Duodenal mucosa (tissue), 2 donors: ENCODE results near the gene ANKRD44.

Experiments used
- H3K27ac ChIP-seq: one replicate; pipeline ENCODE4 v1.7.0; 2013; ENCODE audit warnings: low read depth, low read length
- H3K27me3 ChIP-seq, 2 donors: one replicate each; pipeline ENCODE4 v1.7.0; 2013; ENCODE audit warnings: low read length in 2 of 2, control low read depth in 1 of 2; ENCODE audit not compliant: insufficient read depth in 2 of 2, control insufficient read depth in 1 of 2
- H3K36me3 ChIP-seq, 2 donors: one replicate each; pipeline ENCODE4 v1.7.0; 2013; ENCODE audit warnings: low read length in 2 of 2, control low read depth in 1 of 2; ENCODE audit not compliant: insufficient read depth in 2 of 2, control insufficient read depth in 1 of 2
- H3K4me1 ChIP-seq, 2 donors: one replicate each; pipeline ENCODE4 v1.7.0; 2013; ENCODE audit warnings: low read length in 2 of 2, control low read depth in 1 of 2; ENCODE audit not compliant: insufficient read depth in 2 of 2, control insufficient read depth in 1 of 2
- H3K4me3 ChIP-seq, 2 donors: one replicate each; pipeline ENCODE4 v1.7.0; 2013; ENCODE audit warnings: low read length in 2 of 2, low read depth in 1 of 2
- H3K9ac ChIP-seq, 2 donors: one replicate each; pipeline ENCODE4 v1.7.0; 2013; ENCODE audit warnings: low read length in 2 of 2, low read depth in 1 of 2
- H3K9me3 ChIP-seq, 2 donors: one replicate each; pipeline ENCODE4 v1.7.0; 2013; ENCODE audit warnings: low read length in 2 of 2, control low read depth in 1 of 2; ENCODE audit not compliant: control insufficient read depth in 1 of 2

ANKRD44 gene

GRCh38 chr2:197322143-197322542, 11.6 kb upstream of the ANKRD44 start:
- H3K27me3 ChIP-seq = no peaks in the 10 kb centered on the region
- H3K36me3 ChIP-seq = no peaks in the 10 kb centered on the region
- no peaks in the 10 kb centered on the region for H3K9me3 ChIP-seq
- no peak overlapping the region for H3K27ac ChIP-seq
- H3K9ac ChIP-seq = no peak overlapping the region
- no peak overlapping the region for H3K4me3 ChIP-seq
- no peaks in the 10 kb centered on the region for H3K4me1 ChIP-seq

- H3K4me3 ChIP-seq = no peak overlapping the region
- H3K36me3 ChIP-seq = no peaks in the 10 kb centered on the region
- no peaks in the 10 kb centered on the region for H3K9me3 ChIP-seq
- peaks cover 5 to 9% of the 10 kb centered on the region in 2 donors for H3K4me1 ChIP-seq
- no peak overlapping the region for H3K9ac ChIP-seq
- peaks cover 0 to 8% of the 10 kb centered on the region in 2 donors for H3K27me3 ChIP-seq
- H3K27ac ChIP-seq = no peak overlapping the region
Measured at GRCh38 chr2:197315371-197315770, 4.8 kb upstream of the ANKRD44 start.

DNA sequence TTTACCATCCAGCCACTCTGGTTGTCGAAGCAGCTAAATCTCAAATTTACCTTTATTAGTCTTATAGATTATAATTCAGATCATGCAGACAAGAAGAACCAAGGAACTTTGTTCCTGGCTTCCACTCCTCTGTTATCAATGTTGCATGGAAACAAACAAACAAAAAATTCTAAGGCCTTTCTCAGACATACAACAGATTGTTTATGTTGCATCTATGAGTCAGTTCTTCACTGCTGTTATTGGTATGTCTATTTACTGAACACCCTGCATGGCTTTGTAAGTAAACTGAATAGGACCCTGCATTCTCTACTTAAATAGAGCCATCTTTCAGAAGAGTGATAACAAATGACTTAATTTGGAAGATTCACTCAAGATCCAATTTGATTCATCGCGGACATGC, 1.6 kb upstream of the ANKRD44 start:
- Histone ChIP-seq H3K9me3 (no peaks in the 10 kb centered on the region), H3K9ac (no peak overlapping the region), H3K4me3 (no peak overlapping the region), H3K36me3 (no peaks in the 10 kb centered on the region), H3K27me3 (peaks cover 0 to 8% of the 10 kb centered on the region in 2 donors), H3K4me1 (peaks cover 5 to 9% of the 10 kb centered on the region in 2 donors), H3K27ac (no peak overlapping the region)

GRCh38 chr2:197311421-197312033, 947 bp upstream of the ANKRD44 start:
- no peaks in the 10 kb centered on the region for H3K36me3 ChIP-seq
- H3K9me3 ChIP-seq = no peaks in the 10 kb centered on the region
- H3K4me3 ChIP-seq = peak overlapping the region; percentile 56 to 64
- H3K4me1 ChIP-seq = peaks cover 5 to 9% of the 10 kb centered on the region in 2 donors
- H3K9ac ChIP-seq = peak overlapping the region; percentile 5 to 58
- peaks cover 0 to 8% of the 10 kb centered on the region in 2 donors for H3K27me3 ChIP-seq
- no peak overlapping the region for H3K27ac ChIP-seq

DNA sequence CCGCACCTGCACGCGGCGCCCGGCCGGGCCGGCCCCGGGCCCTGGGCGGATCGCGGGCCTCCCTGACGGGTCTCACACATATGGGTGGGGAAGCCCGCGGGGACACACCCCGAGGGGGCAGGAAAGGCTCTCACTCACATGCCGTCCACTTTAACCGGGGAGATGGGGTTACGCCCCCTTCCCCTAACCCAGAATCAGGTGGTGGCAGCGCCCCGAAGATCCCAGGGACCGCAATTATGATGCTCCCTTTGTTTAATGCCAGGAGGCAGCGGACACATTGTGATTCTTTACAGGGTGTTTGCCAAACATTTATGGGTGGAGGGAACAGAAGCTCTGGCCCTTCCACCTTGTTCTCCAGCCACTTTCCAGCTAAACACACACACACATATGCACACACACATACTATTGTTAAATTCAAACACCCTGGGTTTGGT, 424 bp upstream of the ANKRD44 start:
- Histone ChIP-seq H3K4me1 (peaks cover 9 to 10% of the 10 kb centered on the region in 2 donors), H3K4me3 (peak overlapping the region; percentile 56 to 64), H3K36me3 (no peaks in the 10 kb centered on the region), H3K9me3 (no peaks in the 10 kb centered on the region), H3K27me3 (peaks cover 0 to 8% of the 10 kb centered on the region in 2 donors), H3K9ac (peak overlapping the region; percentile 5 to 58), H3K27ac (no peak overlapping the region)

DNA sequence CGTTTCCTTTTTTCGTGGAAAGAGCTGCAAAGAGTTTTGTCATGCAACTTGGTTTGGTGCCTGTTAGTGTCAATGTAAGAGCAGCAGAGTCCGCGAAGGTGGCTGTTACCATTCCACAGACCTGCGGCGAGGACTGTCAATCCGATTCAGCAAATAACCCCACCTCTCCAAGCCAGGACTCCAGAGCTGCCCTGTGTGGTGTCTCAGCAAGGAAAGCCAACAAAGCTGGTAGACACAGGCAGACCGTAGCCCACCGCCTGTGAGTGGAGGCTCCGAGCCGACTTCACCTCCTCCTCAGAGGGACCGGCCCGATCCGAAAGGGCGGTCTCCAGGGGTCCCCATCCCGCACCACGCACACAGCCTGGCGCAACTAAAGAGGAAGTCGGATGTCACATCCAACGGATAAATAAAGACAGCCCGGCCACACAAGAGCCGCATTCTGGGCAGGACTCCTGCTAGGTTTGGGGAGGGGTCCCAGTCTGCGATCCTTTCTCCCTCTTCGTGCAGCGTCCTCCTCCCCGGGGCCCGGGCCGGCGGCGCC, 819 bp downstream of the ANKRD44 start:
- Histone ChIP-seq H3K9ac (peak overlapping the region; percentile 68 to 81), H3K27ac (peak overlapping the region; percentile 35), H3K4me1 (peaks cover 11% of the 10 kb centered on the region in 2 donors), H3K36me3 (no peaks in the 10 kb centered on the region), H3K4me3 (peak overlapping the region; percentile 77 to 78), H3K27me3 (peaks cover 0 to 8% of the 10 kb centered on the region in 2 donors), H3K9me3 (no peaks in the 10 kb centered on the region)

DNA sequence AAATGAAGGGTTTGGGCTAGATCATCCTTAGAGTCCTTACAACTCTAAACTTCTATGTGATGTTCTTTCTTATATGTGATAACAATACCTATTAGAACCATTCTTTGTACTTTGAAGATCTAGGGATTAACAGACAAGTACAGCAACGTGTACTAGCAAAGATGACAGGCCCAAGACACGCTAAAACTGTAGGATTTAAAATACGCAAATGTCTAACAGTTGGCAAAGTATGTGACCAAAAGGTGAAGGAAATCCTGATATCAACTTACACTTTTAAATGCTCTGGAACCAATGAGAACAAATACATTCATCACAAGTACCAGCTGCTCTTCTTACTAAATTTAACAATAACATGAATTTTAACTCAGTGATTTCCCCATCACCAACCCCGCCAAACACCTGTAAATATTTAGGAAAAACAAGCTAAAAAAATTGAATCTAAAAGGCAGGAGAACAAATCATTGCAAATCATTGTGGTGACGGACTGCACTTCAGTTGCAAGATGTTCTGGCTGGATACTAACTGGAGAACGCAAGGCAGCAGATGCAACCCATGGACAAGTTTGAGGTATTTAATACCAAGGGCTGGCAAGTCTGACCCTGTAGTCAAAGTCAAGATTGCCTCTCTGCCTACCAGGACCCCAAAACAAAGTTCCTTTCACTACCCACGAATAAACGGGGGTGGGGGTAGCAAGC, 1.4 kb downstream of the ANKRD44 start:
- peak overlapping the region; percentile 68 to 81 for H3K9ac ChIP-seq
- peak overlapping the region; percentile 77 to 78 for H3K4me3 ChIP-seq
- H3K27ac ChIP-seq = no peak overlapping the region
- no peaks in the 10 kb centered on the region for H3K36me3 ChIP-seq
- H3K27me3 ChIP-seq = peaks cover 0 to 8% of the 10 kb centered on the region in 2 donors
- H3K4me1 ChIP-seq = peaks cover 11 to 17% of the 10 kb centered on the region in 2 donors
- H3K9me3 ChIP-seq = no peaks in the 10 kb centered on the region

DNA sequence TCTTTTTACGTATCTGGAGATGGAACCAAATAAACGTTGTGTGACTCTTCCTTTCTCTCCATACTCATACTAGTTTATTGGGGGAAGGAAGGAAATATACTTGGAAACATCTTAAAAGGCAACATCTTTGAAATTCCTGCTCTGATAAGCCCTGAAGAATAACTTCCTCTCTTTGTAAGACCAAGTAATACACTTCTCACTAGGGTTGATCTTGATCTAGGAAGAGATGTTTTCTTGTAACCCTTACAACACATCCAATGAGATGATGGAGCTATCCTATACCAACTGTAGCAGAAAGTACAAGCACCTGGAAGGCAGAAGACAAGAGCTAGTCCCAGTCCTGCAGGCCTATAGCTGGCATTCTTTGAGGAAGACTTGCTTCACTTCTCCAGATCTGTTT, 2.0 kb downstream of the ANKRD44 start:
- Histone ChIP-seq H3K36me3 (no peaks in the 10 kb centered on the region), H3K27ac (no peak overlapping the region), H3K9me3 (no peaks in the 10 kb centered on the region), H3K27me3 (peaks cover 0 to 8% of the 10 kb centered on the region in 2 donors), H3K4me1 (peaks cover 11 to 17% of the 10 kb centered on the region in 2 donors), H3K4me3 (peak overlapping the region; percentile 77 to 78), H3K9ac (peak overlapping the region in 1 of 2 donors; percentile 81)

DNA sequence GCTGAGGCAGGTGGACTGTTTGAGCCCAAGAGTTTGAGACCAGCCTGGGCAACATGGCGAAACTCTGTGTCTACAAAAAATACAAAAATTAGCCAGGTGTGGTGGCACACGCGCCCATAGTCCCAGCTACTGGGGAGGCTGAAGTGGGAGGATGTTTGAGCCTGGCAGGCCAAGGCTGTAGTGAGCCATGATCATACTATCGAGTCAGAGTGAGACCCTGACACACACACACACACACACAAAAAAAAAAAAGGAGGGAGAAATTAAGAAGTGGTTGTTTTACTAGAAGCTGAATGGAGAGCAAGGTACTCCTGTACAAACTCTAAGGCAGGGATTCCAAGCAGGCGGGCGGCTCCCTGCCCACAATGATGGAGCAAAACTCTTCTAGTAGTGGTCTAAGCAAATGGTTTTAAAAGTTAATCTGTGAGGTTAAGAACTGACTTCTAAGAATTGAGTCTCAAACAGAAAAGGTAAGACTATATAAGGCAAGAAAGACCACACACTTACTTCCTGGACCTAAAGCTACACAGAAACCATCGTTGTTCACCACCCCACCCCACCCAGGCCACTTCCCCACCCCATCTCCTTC, 2.6 kb downstream of the ANKRD44 start:
- H3K4me1 ChIP-seq = peaks cover 11 to 17% of the 10 kb centered on the region in 2 donors
- no peak overlapping the region for H3K4me3 ChIP-seq
- peak overlapping the region; percentile 17 for H3K27ac ChIP-seq
- H3K36me3 ChIP-seq = no peaks in the 10 kb centered on the region
- H3K9ac ChIP-seq = peak overlapping the region; percentile 11 to 21
- H3K9me3 ChIP-seq = no peaks in the 10 kb centered on the region
- peaks cover 0 to 8% of the 10 kb centered on the region in 2 donors for H3K27me3 ChIP-seq
